ENCODE data around the gene BASP1. TPM values are rescaled to one million over a fixed set of nuclear protein-coding genes. Genes with fewer than 3 reads are reported as not detected.
A peak's percentile ranks its signal among the peaks of the same experiment; 100 is the strongest.

The BASP1 gene
- total and polyA plus RNA-seq, 7 donors = 0.64 to 1.9 (median 1.1) TPM

- Histone ChIP-seq H3K4me1 (peaks cover 21% of the 10 kb centered on the region), H3K9me3 (no peaks in the 10 kb centered on the region), H3K4me3 (no peak overlapping the region), H3K27ac (peak overlapping the region; percentile 6), H3K36me3 (ENCODE audit: insufficient read depth in 1 of 2, low read depth in 1 of 2) (no peaks in the 10 kb centered on the region), H3K27me3 (ENCODE audit: insufficient read depth in 3 of 3, low read length in 2 of 3) (no peaks in the 10 kb centered on the region)
- no peak for TF ChIP-seq CTCF (IDR thresholded peaks at IDR 0.05)
- intact Hi-C loops (cut with DNase I) = loop anchor here (5.0 to 10.0 kb wide), 3 partner anchors 251 to 693 kb away; partner anchors contain the start of gene MYO10 (in 1 of the 2)
- peak; percentile 61 to 72 for DNase-seq
- peak; percentile 69 to 83 (median 73) for ATAC-seq
- 23 to 34% (median 25%) methylated on average over 3 of the region's 3 CpGs for WGBS, 3 donors
Observed at GRCh38 chr5:17185773-17186172, 31.7 kb upstream of the BASP1 start.

DNA sequence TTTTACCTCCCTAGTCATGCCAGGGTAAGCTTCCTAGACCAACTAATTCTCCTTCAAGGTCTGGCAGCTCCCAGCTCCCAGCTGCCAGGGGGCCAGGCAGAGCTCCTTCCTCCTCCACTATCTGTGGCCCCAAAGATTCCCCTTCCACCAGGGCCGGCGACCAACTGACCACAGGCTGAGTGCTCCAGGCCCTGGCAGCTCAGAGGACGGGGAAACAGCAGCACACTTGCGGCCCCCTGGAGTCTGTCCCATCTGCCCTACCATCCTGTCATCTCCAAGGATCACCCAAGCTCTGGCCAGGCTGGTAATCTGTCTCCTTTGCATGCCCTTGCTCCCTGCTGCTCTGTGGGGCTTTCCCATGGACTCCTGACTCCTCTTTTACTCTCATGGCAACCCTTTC lies 31.2 kb upstream of the BASP1 start:
- Histone ChIP-seq H3K27ac (peak overlapping the region; percentile 6), H3K4me1 (peaks cover 21% of the 10 kb centered on the region), H3K9me3 (no peaks in the 10 kb centered on the region), H3K27me3 (ENCODE audit: insufficient read depth in 3 of 3, low read length in 2 of 3) (no peaks in the 10 kb centered on the region), H3K36me3 (ENCODE audit: insufficient read depth in 1 of 2, low read depth in 1 of 2) (no peaks in the 10 kb centered on the region), H3K4me3 (no peak overlapping the region)
- TF ChIP-seq CTCF (IDR thresholded peaks at IDR 0.05) = no peak
- peak in 1 of 4 donors; percentile 21 for ATAC-seq
- intact Hi-C loops (cut with DNase I) = loop anchor here (5.0 to 10.0 kb wide), 3 partner anchors 251 to 694 kb away; partner anchors contain the start of gene MYO10 (in 1 of the 2)
- WGBS, 3 donors = 64 to 81% (median 67%) methylated on average over 4 of the region's 4 CpGs
- DNase-seq = no peak

- TF ChIP-seq CTCF (IDR thresholded peaks at IDR 0.05) = no peak
Observed at GRCh38 chr5:17187011-17187785, 30.2 kb upstream of the BASP1 start.

GRCh38 chr5:17187786-17188170 lies 29.7 kb upstream of the BASP1 start:
- H3K27me3 ChIP-seq (ENCODE audit: insufficient read depth in 3 of 3, low read length in 2 of 3) = no peaks in the 10 kb centered on the region
- no peak for TF ChIP-seq CTCF (IDR thresholded peaks at IDR 0.05)
- DNase-seq (no peak), ATAC-seq (no peak)
- no peak overlapping the region for H3K27ac ChIP-seq
- no peaks in the 10 kb centered on the region for H3K9me3 ChIP-seq
- intact Hi-C loops (cut with DNase I) = loop anchor here (2.0 to 10.0 kb wide), 4 partner anchors 253 to 695 kb away; partner anchors contain the start of gene MYO10 (in 1 of the 2)
- H3K4me3 ChIP-seq = no peak overlapping the region
- WGBS, 3 donors = 85 to 93% (median 85%) methylated on average over 6 of the region's 6 CpGs
- H3K4me1 ChIP-seq = peaks cover 21% of the 10 kb centered on the region
- H3K36me3 ChIP-seq (ENCODE audit: insufficient read depth in 1 of 2, low read depth in 1 of 2) = no peaks in the 10 kb centered on the region

More at GRCh38 chr5:17187011-17187785, 30.2 kb upstream of the BASP1 start:
- no peak overlapping the region for H3K27ac ChIP-seq
- no peaks in the 10 kb centered on the region for H3K36me3 ChIP-seq (ENCODE audit: insufficient read depth in 1 of 2, low read depth in 1 of 2)
- intact Hi-C loops (cut with DNase I) = loop anchor here (5.0 to 10.0 kb wide), 3 partner anchors 252 to 695 kb away; partner anchors contain the start of gene MYO10 (in 1 of the 2)
- H3K4me3 ChIP-seq = no peak overlapping the region
- no peaks in the 10 kb centered on the region for H3K9me3 ChIP-seq
- no peaks in the 10 kb centered on the region for H3K27me3 ChIP-seq (ENCODE audit: insufficient read depth in 3 of 3, low read length in 2 of 3)
- no peak for DNase-seq
- no peak for ATAC-seq
- WGBS, 3 donors = 85 to 90% (median 86%) methylated on average over 7 of the region's 7 CpGs
- H3K4me1 ChIP-seq = peaks cover 21% of the 10 kb centered on the region
